Measurements from ENCODE around the gene NFE2L1.
"Not testable (repeated sequence)": the region's sequence is repeated elsewhere in the genome, so short reads cannot be mapped to it uniquely, and the experiment has no call there.

NFE2L1 gene

DNA sequence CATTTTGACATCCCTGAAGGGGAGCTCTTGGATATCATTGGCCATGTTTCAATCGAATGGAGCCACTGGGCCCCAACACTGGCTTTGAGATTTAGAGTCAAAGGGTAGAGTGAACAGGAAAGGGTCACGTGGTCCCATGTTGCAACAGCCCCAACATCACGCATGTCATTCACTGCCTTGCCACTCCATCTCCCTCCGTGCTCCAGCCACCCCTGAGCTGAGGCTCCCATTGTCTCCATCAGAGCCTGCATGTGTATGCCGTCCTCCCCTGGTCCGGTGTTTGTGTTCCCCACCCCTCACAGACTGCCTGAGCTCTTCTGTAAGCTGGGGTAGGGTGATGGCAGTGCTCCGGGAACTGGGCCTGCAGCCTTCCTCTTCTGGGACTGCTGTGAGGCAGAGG, 12.1 kb downstream of the NFE2L1 start:
- TF ChIP-seq POLR2A (IDR thresholded peaks at IDR 0.05; ENCODE audit: low read depth, low read length) (no peak), PAX5 (IDR thresholded peaks at IDR 0.05; ENCODE audit: insufficient read depth, low read length, severe bottlenecking) (no peak), TAF1 (IDR thresholded peaks at IDR 0.05; ENCODE audit: low read depth, low read length) (no peak), POLR2AphosphoS5 (IDR thresholded peaks at IDR 0.05; ENCODE audit: low read depth, low read length) (no peak), SPI1 (IDR thresholded peaks at IDR 0.05; ENCODE audit: low read depth, low read length) (no peak), POU2F2 (IDR thresholded peaks at IDR 0.05; ENCODE audit: low read depth, low read length) (no peak)
- FAIRE-seq (no peak), DNase-seq (ENCODE audit: insufficient read length, low spot score) (no peak)

DNA sequence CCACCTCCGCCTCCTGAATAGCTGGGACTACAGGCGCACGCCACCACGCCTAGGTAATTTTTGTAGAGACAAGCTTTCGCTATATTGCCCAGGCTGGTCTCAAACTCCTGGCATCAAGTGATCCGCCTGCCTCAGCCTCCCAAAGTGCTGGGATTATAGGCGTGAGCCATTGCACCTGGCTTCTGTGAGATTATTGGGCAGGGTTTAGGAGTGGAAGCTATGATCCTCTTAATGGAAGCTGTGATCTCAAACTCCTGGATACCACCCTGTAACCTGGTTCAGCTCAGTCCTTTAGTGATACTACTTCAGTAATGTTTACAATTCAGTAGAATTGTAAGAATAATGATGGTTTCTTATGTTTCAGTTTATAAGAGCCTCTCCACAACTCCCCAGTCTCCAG, 14.1 kb downstream of the NFE2L1 start:
- TF ChIP-seq POU2F2 (IDR thresholded peaks at IDR 0.05; ENCODE audit: low read depth, low read length) (no peak), SPI1 (IDR thresholded peaks at IDR 0.05; ENCODE audit: low read depth, low read length) (no peak), POLR2A (IDR thresholded peaks at IDR 0.05; ENCODE audit: low read depth, low read length) (no peak), TAF1 (IDR thresholded peaks at IDR 0.05; ENCODE audit: low read depth, low read length) (no peak), POLR2AphosphoS5 (IDR thresholded peaks at IDR 0.05; ENCODE audit: low read depth, low read length) (no peak), PAX5 (IDR thresholded peaks at IDR 0.05; ENCODE audit: insufficient read depth, low read length, severe bottlenecking) (no peak)
- FAIRE-seq, result no peak
- DNase-seq (ENCODE audit: insufficient read length, low spot score), result no peak

GRCh38 chr17:48064638-48065037, 16.5 kb downstream of the NFE2L1 start:
- TF ChIP-seq POU2F2 (IDR thresholded peaks at IDR 0.05; ENCODE audit: low read depth, low read length) (no peak), POLR2A (IDR thresholded peaks at IDR 0.05; ENCODE audit: low read depth, low read length) (no peak), SPI1 (IDR thresholded peaks at IDR 0.05; ENCODE audit: low read depth, low read length) (no peak), TAF1 (IDR thresholded peaks at IDR 0.05; ENCODE audit: low read depth, low read length) (no peak), PAX5 (IDR thresholded peaks at IDR 0.05; ENCODE audit: insufficient read depth, low read length, severe bottlenecking) (no peak), POLR2AphosphoS5 (IDR thresholded peaks at IDR 0.05; ENCODE audit: low read depth, low read length) (no peak)
- no peak for DNase-seq (ENCODE audit: insufficient read length, low spot score)
- no peak for FAIRE-seq

DNA sequence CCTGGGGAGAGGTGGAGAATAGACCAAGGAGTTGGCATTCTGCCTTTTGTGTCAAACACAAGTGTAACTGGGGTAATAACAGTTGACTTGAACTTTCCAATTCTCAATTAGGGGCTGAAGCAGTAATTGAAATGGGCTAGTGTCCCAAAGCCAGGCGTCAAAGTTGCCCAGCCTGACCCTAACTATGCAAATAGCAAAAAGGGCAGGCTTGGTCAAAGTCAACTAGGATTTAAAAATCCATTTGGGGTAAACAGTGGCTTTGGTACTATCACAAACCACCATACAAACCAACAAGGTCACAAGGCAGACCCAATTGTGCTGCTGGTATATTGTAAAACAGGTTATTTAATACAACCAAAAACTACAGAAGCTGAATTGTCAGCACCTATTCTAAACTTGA, 18.0 kb downstream of the NFE2L1 start:
- FAIRE-seq (no peak), DNase-seq (ENCODE audit: insufficient read length, low spot score) (no peak)
- TF ChIP-seq PAX5 (IDR thresholded peaks at IDR 0.05; ENCODE audit: insufficient read depth, low read length, severe bottlenecking) (no peak), TAF1 (IDR thresholded peaks at IDR 0.05; ENCODE audit: low read depth, low read length) (no peak), POLR2A (IDR thresholded peaks at IDR 0.05; ENCODE audit: low read depth, low read length) (no peak), POU2F2 (IDR thresholded peaks at IDR 0.05; ENCODE audit: low read depth, low read length) (no peak), SPI1 (IDR thresholded peaks at IDR 0.05; ENCODE audit: low read depth, low read length) (no peak), POLR2AphosphoS5 (IDR thresholded peaks at IDR 0.05; ENCODE audit: low read depth, low read length) (no peak)

GRCh38 chr17:48066656-48067055, 18.5 kb downstream of the NFE2L1 start:
- no peak for DNase-seq (ENCODE audit: insufficient read length, low spot score)
- FAIRE-seq, result no peak
- TF ChIP-seq POLR2AphosphoS5 (IDR thresholded peaks at IDR 0.05; ENCODE audit: low read depth, low read length), result no peak

- TF ChIP-seq POLR2A (IDR thresholded peaks at IDR 0.05; ENCODE audit: low read depth, low read length) (no peak), PAX5 (IDR thresholded peaks at IDR 0.05; ENCODE audit: insufficient read depth, low read length, severe bottlenecking) (no peak), TAF1 (IDR thresholded peaks at IDR 0.05; ENCODE audit: low read depth, low read length) (no peak), POLR2AphosphoS5 (IDR thresholded peaks at IDR 0.05; ENCODE audit: low read depth, low read length) (no peak), POU2F2 (IDR thresholded peaks at IDR 0.05; ENCODE audit: low read depth, low read length) (no peak), SPI1 (IDR thresholded peaks at IDR 0.05; ENCODE audit: low read depth, low read length) (no peak)
- no peak for FAIRE-seq
Observed at GRCh38 chr17:48067245-48067644, 19.1 kb downstream of the NFE2L1 start.

GRCh38 chr17:48067808-48068207, 19.6 kb downstream of the NFE2L1 start:
- DNase-seq (ENCODE audit: insufficient read length, low spot score); FAIRE-seq: not testable (repeated sequence)

More at GRCh38 chr17:48067245-48067644, 19.1 kb downstream of the NFE2L1 start:
- DNase-seq (ENCODE audit: insufficient read length, low spot score), result no peak

DNA sequence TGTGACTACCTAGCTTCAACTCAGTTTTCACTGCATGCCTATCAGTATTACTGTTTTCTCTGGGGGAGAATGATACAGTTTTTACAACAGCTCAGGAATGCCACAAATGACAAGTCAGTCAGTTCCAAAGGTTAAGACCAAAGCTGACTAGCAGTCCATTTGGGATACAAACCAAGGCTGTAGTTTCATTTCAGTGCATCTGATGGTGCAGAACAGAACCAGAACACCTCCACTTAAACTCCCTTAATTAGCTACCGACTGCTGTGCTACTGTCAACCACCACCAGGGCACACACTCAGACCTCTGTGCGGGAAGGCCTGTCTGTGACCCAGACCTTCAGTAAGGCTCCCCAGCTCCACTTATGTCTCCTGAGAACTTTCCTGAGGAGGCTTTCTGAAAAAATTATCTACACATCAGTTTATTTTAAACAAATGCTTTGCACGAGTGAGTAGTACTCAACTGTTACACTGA, 20.4 kb downstream of the NFE2L1 start:
- no peak for DNase-seq (ENCODE audit: insufficient read length, low spot score)
- FAIRE-seq, result no peak
- no peak for TF ChIP-seq SPI1 (IDR thresholded peaks at IDR 0.05; ENCODE audit: low read depth, low read length)

- DNase-seq (ENCODE audit: insufficient read length, low spot score) (no peak), FAIRE-seq (no peak)
- TF ChIP-seq SPI1 (IDR thresholded peaks at IDR 0.05; ENCODE audit: low read depth, low read length) (no peak), TAF1 (IDR thresholded peaks at IDR 0.05; ENCODE audit: low read depth, low read length) (no peak), PAX5 (IDR thresholded peaks at IDR 0.05; ENCODE audit: insufficient read depth, low read length, severe bottlenecking) (no peak), POU2F2 (IDR thresholded peaks at IDR 0.05; ENCODE audit: low read depth, low read length) (no peak), POLR2A (IDR thresholded peaks at IDR 0.05; ENCODE audit: low read depth, low read length) (no peak), POLR2AphosphoS5 (IDR thresholded peaks at IDR 0.05; ENCODE audit: low read depth, low read length) (no peak)
Observed at GRCh38 chr17:48070195-48070594, 22.0 kb downstream of the NFE2L1 start.

DNA sequence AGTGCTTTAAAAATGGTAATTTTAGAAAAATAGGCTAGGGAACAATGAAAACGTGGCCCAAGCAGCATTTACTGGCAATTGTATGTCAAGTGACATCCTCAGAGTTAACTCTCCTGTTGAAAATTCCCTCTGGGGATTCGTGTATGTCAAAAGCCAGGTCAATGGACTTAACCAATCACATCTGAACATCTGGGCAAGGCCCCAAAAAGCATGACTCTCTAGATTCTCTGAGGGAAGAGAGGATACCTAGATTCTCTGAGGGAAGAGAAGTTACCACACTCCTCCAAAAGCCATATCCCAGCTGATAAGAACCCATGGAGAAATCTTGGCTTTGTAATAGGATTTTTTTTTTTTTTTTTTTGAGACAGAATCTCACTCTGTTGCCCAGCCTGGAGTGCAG, 23.5 kb downstream of the NFE2L1 start:
- DNase-seq (ENCODE audit: insufficient read length, low spot score) (no peak), FAIRE-seq (no peak)
- no peak for TF ChIP-seq POLR2A (IDR thresholded peaks at IDR 0.05; ENCODE audit: low read depth, low read length)
- no peak for TF ChIP-seq PAX5 (IDR thresholded peaks at IDR 0.05; ENCODE audit: insufficient read depth, low read length, severe bottlenecking)
- no peak for TF ChIP-seq TAF1 (IDR thresholded peaks at IDR 0.05; ENCODE audit: low read depth, low read length)
- no peak for TF ChIP-seq POU2F2 (IDR thresholded peaks at IDR 0.05; ENCODE audit: low read depth, low read length)
- TF ChIP-seq POLR2AphosphoS5 (IDR thresholded peaks at IDR 0.05; ENCODE audit: low read depth, low read length), result no peak
- no peak for TF ChIP-seq SPI1 (IDR thresholded peaks at IDR 0.05; ENCODE audit: low read depth, low read length)

- FAIRE-seq; DNase-seq (ENCODE audit: insufficient read length, low spot score): not testable (repeated sequence)
Observed at GRCh38 chr17:48072811-48073210, 24.7 kb downstream of the NFE2L1 start.

DNA sequence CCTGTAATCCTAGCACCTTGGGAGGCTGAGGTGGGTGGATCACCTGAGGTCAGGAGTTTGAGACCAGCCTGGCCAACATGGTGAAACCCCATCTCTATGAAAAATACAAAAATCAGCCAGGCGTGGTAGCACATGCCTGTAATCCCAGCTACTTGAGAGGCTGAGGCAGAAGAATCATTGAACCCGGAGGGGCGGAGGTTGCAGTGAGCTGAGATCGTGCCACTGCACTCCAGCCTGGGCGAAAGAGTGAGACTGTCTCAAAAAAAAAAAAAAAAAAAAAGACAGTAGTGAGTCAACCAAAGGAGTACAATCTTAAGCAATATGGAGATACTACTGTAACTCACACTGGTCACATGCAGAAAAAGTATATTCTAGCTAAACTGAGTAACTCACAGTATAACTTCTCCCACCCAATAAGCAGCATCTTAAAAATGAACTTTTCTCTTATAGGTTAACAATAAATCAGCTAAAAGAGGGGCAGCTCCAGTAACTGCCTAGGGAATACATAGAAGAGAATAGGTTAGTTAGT, 25.5 kb downstream of the NFE2L1 start:
- not testable (repeated sequence) for FAIRE-seq; DNase-seq (ENCODE audit: insufficient read length, low spot score)
